Mesenteric fat pad (tissue), 1 donor: ENCODE data around the gene MRC1. TPM values are rescaled to one million over a fixed set of nuclear protein-coding genes. Genes with fewer than 3 reads are reported as not detected.
A peak's percentile ranks its signal among the peaks of the same experiment; 100 is the strongest.

Experiments used
- microRNA-seq: library from miRNA; unstranded; fragments of <30 nt; microRNA quantifications from one replicate; pipeline ENCODE4 v1.2.0, GENCODE V29; 2020; ENCODE audit warnings: borderline number of aligned reads
- total RNA-seq: library from RNA; stranded (reverse); fragmentation: NEBNext Ultra II Directional; extraction: Animal tissue kit (Norgen Biotek cat#: 25700); gene quantifications from one replicate; pipeline ENCODE4 v1.2.1, GENCODE V29; 2021
- donor health status: DM: yes; HTN: yes; CAD: no.

Gene MRC1
- total RNA-seq, 1 donor from 2014 or later, result 267 TPM

Small RNA genes within 50 kb of the gene (microRNA-seq; reads per million reads assigned to microRNA genes)
- 70.5 reads per million, percentile 40 among the genes with 10 or more reads in this experiment for gene MIR511

Other genes with a start within 250 kb of the MRC1 start
- 18.0 TPM for gene HACD1, start 192.0 kb upstream of the MRC1 start, total RNA-seq
- 26.5 TPM for gene STAM, start 165.2 kb upstream of the MRC1 start, total RNA-seq
- 3.0 TPM for gene TMEM236, start 57.1 kb upstream of the MRC1 start, total RNA-seq
- 0.35 TPM for gene SLC39A12, start 142.6 kb downstream of the MRC1 start, total RNA-seq